DND-41 (cell line): ENCODE results near the gene NDUFS3.
"Not testable (repeated sequence)": the region's sequence is repeated elsewhere in the genome, so short reads cannot be mapped to it uniquely, and the experiment has no call there.

Source experiments
- CTCF ChIP-seq: IDR thresholded peaks from 2 replicates; pipeline ENCODE4 v1.5.1; 2012; ENCODE audit warnings: borderline replicate concordance, low read length, moderate library complexity, mild to moderate bottlenecking; ENCODE audit not compliant: poor library complexity, severe bottlenecking; ENCODE audit errors: extremely low read depth
- EZH2 ChIP-seq: IDR thresholded peaks from 3 replicates; pipeline ENCODE4 v1.6.1; 2012; ENCODE audit warnings: borderline replicate concordance, low read depth, mild to moderate bottlenecking, moderate library complexity, low read length, inconsistent platforms; ENCODE audit not compliant: severe bottlenecking

GRCh38 chr11:47546274-47546673 lies 32.6 kb upstream of the NDUFS3 start:
- not testable (repeated sequence) for TF ChIP-seq CTCF, EZH2
